GM23338 (cell line): Measurements from ENCODE around the gene RHOD. TPM values are rescaled to one million over a fixed set of nuclear protein-coding genes. Genes with fewer than 3 reads are reported as not detected.

Experiments used
- ATAC-seq: fragments of 200-7000 bp; cut with Tn5 transposase; 3 replicates; pipeline ENCODE4 v1.9.1; 2020
- DNase-seq: peaks from one replicate; pipeline ENCODE4 v3.0.0-alpha.2; 2015; ENCODE audit warnings: low spot score
- H2AFZ ChIP-seq: fragments of 200-600 bp; sonication (generic); 2 replicates; pipeline ENCODE4 v1.8.0; 2016; ENCODE audit warnings: antibody characterized with exemption, mild to moderate bottlenecking, moderate library complexity
- H3F3A ChIP-seq: fragments of 200-600 bp; sonication (generic); replicated peaks from 2 replicates; pipeline ENCODE4 v1.8.0; 2017; ENCODE audit warnings: antibody characterized with exemption, mixed run types, low read depth
- H3K27ac ChIP-seq: fragments of 200-600 bp; sonication (generic); 2 replicates; pipeline ENCODE4 v1.6.1; 2016; ENCODE audit warnings: low read depth
- H3K27me3 ChIP-seq: fragments of 200-600 bp; sonication (generic); 2 replicates; pipeline ENCODE4 v1.8.0; 2016; ENCODE audit warnings: mild to moderate bottlenecking, mixed run types, moderate library complexity; ENCODE audit not compliant: insufficient read depth
- H3K36me3 ChIP-seq: fragments of 200-600 bp; sonication (generic); 2 replicates; pipeline ENCODE4 v1.8.0; 2016; ENCODE audit warnings: mild to moderate bottlenecking; ENCODE audit not compliant: insufficient read depth
- H3K4me1 ChIP-seq: fragments of 200-600 bp; sonication (generic); 2 replicates; pipeline ENCODE4 v1.8.0; 2016; ENCODE audit warnings: mild to moderate bottlenecking, moderate library complexity; ENCODE audit not compliant: insufficient read depth
- H3K4me2 ChIP-seq: fragments of 200-600 bp; sonication (generic); 2 replicates; pipeline ENCODE4 v1.7.1; 2017; ENCODE audit warnings: mixed run types
- H3K4me3 ChIP-seq: fragments of 200-600 bp; sonication (generic); 2 replicates; pipeline ENCODE4 v1.6.1; 2016; ENCODE audit warnings: mixed run types
- H3K79me2 ChIP-seq: fragments of 200-600 bp; sonication (generic); replicated peaks from 2 replicates; pipeline ENCODE4 v1.8.0; 2017; ENCODE audit warnings: mild to moderate bottlenecking; ENCODE audit not compliant: insufficient read depth
- H3K9me2 ChIP-seq: fragments of 200-600 bp; sonication (generic); 2 replicates; pipeline ENCODE4 v1.8.0; 2017; ENCODE audit not compliant: insufficient read depth
- H4K20me1 ChIP-seq: fragments of 200-600 bp; sonication (generic); replicated peaks from 2 replicates; pipeline ENCODE4 v1.8.0; 2017; ENCODE audit warnings: mild to moderate bottlenecking; ENCODE audit not compliant: insufficient read depth
- H3K27ac Mint-ChIP-seq: 2 replicates; pipeline ENCODE4 v1.8.0; 2020; ENCODE audit warnings: inconsistent platforms, mild to moderate bottlenecking, moderate library complexity, mixed read lengths
- H3K27me3 Mint-ChIP-seq: 3 replicates; pipeline ENCODE4 v1.8.0; 2022; ENCODE audit warnings: low read depth, mild to moderate bottlenecking, moderate library complexity, mixed read lengths, inconsistent platforms; ENCODE audit not compliant: insufficient read depth, poor library complexity
- H3K36me3 Mint-ChIP-seq: 3 replicates; pipeline ENCODE4 v1.8.0; 2021; ENCODE audit warnings: low read depth, mild to moderate bottlenecking, inconsistent platforms, moderate library complexity, mixed read lengths
- H3K4me1 Mint-ChIP-seq: 3 replicates; pipeline ENCODE4 v1.8.0; 2020; ENCODE audit warnings: mild to moderate bottlenecking, inconsistent platforms, mixed read lengths
- H3K4me3 Mint-ChIP-seq: 3 replicates; pipeline ENCODE4 v1.8.0; 2021; ENCODE audit warnings: moderate library complexity, mild to moderate bottlenecking, inconsistent platforms, mixed read lengths
- H3K9me3 Mint-ChIP-seq: 3 replicates; pipeline ENCODE4 v1.8.0; 2020; ENCODE audit warnings: moderate library complexity, mild to moderate bottlenecking, inconsistent platforms, mixed read lengths
- CREB1 ChIP-seq: fragments of 250-450 bp; sonication (Bioruptor Pico); IDR thresholded peaks from 2 replicates; pipeline ENCODE4 v1.5.0; 2020; ENCODE audit warnings: low read depth, mild to moderate bottlenecking, moderate library complexity
- ETS1 ChIP-seq: IDR thresholded peaks from 2 replicates; pipeline ENCODE4 v1.6.1; 2016; ENCODE audit warnings: antibody characterized with exemption
- EZH2 ChIP-seq: fragments of 200-600 bp; sonication (generic); IDR thresholded peaks from one replicate; pipeline ENCODE4 v1.8.0; 2017; ENCODE audit warnings: antibody characterized with exemption, mild to moderate bottlenecking, low read depth; ENCODE audit not compliant: unreplicated experiment
- EZH2phosphoT487 ChIP-seq: fragments of 200-600 bp; sonication (generic); IDR thresholded peaks from one replicate; pipeline ENCODE4 v1.8.1; 2018; ENCODE audit warnings: antibody characterized with exemption; ENCODE audit not compliant: unreplicated experiment
- JUNB ChIP-seq: IDR thresholded peaks from one replicate; pipeline ENCODE4 v1.6.1; 2016; ENCODE audit warnings: antibody characterized with exemption; ENCODE audit not compliant: unreplicated experiment
- NANOG ChIP-seq: IDR thresholded peaks from 2 replicates; pipeline ENCODE4 v1.6.1; 2016; ENCODE audit warnings: antibody characterized with exemption, borderline replicate concordance
- REST ChIP-seq: IDR thresholded peaks from one replicate; pipeline ENCODE4 v1.6.1; 2018; ENCODE audit warnings: antibody characterized with exemption; ENCODE audit not compliant: unreplicated experiment
- STAT1 ChIP-seq: IDR thresholded peaks from one replicate; pipeline ENCODE4 v1.6.1; 2016; ENCODE audit warnings: antibody characterized with exemption; ENCODE audit not compliant: unreplicated experiment
- ZNF331 ChIP-seq: fragments of 250-450 bp; sonication (Bioruptor Pico); IDR thresholded peaks from 2 replicates; pipeline ENCODE4 v1.5.0; 2020; ENCODE audit warnings: low read depth, mild to moderate bottlenecking, moderate library complexity
- polyA plus RNA-seq: library from polyadenylated mRNA; unstranded; fragments of >200 nt; fragmentation: Nextera tagmentation; extraction: Ambion mirVana; gene quantifications from 2 replicates; pipeline ENCODE4 v1.2.1, GENCODE V29; 2016
- total RNA-seq: library from RNA; depleted of rRNA; stranded (reverse); fragments of >200 nt; shearing (Covaris generic); gene quantifications from 2 replicates; pipeline ENCODE4 v1.2.3, GENCODE V29; 2014

RHOD gene
- total and polyA plus RNA-seq, 2 experiments from 2014 or later, result 13.8 to 16.2 TPM

GRCh38 chr11:67016550-67016949, 40.1 kb upstream of the RHOD start:
- Histone ChIP-seq H3F3A (no peaks in the 10 kb centered on the region), H4K20me1 (no peaks in the 10 kb centered on the region), H3K4me1 (no peaks in the 10 kb centered on the region), H3K27ac (no peak overlapping the region), H3K79me2 (no peaks in the 10 kb centered on the region), H3K4me2 (no peak overlapping the region), H3K27me3 (no peaks in the 10 kb centered on the region), H2AFZ (no peak overlapping the region), H3K4me3 (no peak overlapping the region), H3K36me3 (no peaks in the 10 kb centered on the region), H3K9me2 (no peaks in the 10 kb centered on the region)
- H3K36me3 Mint-ChIP-seq, result peaks cover 6% of the 10 kb centered on the region; the same call in 2 of the 3 replicates
- H3K4me1 Mint-ChIP-seq, result peaks cover 11% of the 10 kb centered on the region
- peaks cover 17% of the 10 kb centered on the region for H3K27me3 Mint-ChIP-seq
- peaks cover 3% of the 10 kb centered on the region; the same call in 2 of the 3 replicates for H3K9me3 Mint-ChIP-seq
- H3K4me3 Mint-ChIP-seq, result no peak overlapping the region
- TF ChIP-seq ZNF331 (CRISPR knock-in tag) (no peak), CREB1 (CRISPR knock-in tag) (no peak), EZH2phosphoT487 (no peak), ETS1 (no peak), JUNB (no peak), EZH2 (no peak), REST (no peak)
- ATAC-seq, result no peak
- DNase-seq, result no peak
- no peak overlapping the region for H3K27ac Mint-ChIP-seq

DNA sequence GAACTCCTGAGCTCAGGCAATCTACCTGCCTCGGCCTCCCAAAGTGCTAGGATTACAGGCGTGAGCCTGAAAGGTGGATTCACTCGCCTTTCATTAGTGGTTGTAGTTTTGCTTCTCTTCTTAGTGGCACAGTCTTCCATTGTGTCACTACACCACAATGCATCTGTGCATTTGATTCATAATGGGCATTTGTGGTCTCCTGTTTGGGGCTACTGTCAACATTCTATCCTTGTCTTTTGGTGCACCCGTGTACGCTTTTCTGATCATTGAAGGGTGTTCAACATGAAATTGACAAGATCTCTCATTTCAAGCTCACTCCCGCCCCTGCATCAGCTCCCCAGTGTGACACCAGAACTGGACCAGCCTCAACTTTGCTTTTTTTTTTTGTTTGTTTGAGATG, 35.7 kb upstream of the RHOD start:
- no peak overlapping the region for H3K4me3 ChIP-seq
- H3K27me3 Mint-ChIP-seq, result peaks cover 40% of the 10 kb centered on the region
- no peak for DNase-seq
- no peak overlapping the region for H3K27ac Mint-ChIP-seq
- peaks cover 15% of the 10 kb centered on the region for H3K9me3 Mint-ChIP-seq
- H3K79me2 ChIP-seq, result no peaks in the 10 kb centered on the region
- peaks cover 3% of the 10 kb centered on the region; the same call in 1 of the 2 replicates for H3K4me1 ChIP-seq
- no peak overlapping the region for H3K4me2 ChIP-seq
- no peak overlapping the region for H3K4me3 Mint-ChIP-seq
- no peak overlapping the region for H3K27ac ChIP-seq
- H3K9me2 ChIP-seq, result no peaks in the 10 kb centered on the region
- ATAC-seq, result no peak
- H2AFZ ChIP-seq, result 0 out of 2 replicates have a peak overlapping the region, but pooled peaks have one; percentile 19
- peaks cover 6% of the 10 kb centered on the region; the same call in 1 of the 3 replicates for H3K36me3 Mint-ChIP-seq
- no peaks in the 10 kb centered on the region for H4K20me1 ChIP-seq
- H3K27me3 ChIP-seq, result peaks cover 35% of the 10 kb centered on the region
- H3K4me1 Mint-ChIP-seq, result peaks cover 14% of the 10 kb centered on the region
- H3F3A ChIP-seq, result no peaks in the 10 kb centered on the region; the same call in 1 of the 2 replicates
- H3K36me3 ChIP-seq, result no peaks in the 10 kb centered on the region
- TF ChIP-seq STAT1, result no peak
- no peak for TF ChIP-seq CREB1 (CRISPR knock-in tag)
- TF ChIP-seq REST, result no peak
- no peak for TF ChIP-seq NANOG
- TF ChIP-seq JUNB, result no peak
